HG03432 (cell line): ENCODE data around the gene RGS7BP.

Source experiments
- ATAC-seq: cut with Tn5 transposase; IDR thresholded peaks from one replicate; pipeline ENCODE4 v1.9.1; 2021; ENCODE audit warnings: mild to moderate bottlenecking, moderate library complexity; ENCODE audit not compliant: unreplicated experiment

Gene RGS7BP

DNA sequence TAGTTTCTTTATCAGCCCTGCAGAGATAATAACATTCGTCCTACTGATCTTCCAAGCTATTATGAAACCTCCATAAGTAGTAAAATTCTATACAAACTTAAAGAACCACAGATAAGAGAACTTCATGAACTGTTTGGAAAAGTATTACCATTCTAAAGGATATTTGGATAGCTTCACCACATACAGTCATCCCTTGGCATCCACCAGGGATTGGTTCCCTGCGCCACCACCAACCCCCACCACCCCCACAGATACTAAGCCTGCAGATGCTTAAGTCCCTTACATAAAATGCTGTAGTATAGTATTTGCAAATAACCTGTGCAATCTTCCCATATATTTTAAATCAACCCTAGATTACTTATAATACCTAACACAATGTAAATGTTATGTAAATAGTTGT, 123.1 kb downstream of the RGS7BP start:
- no peak for ATAC-seq

DNA sequence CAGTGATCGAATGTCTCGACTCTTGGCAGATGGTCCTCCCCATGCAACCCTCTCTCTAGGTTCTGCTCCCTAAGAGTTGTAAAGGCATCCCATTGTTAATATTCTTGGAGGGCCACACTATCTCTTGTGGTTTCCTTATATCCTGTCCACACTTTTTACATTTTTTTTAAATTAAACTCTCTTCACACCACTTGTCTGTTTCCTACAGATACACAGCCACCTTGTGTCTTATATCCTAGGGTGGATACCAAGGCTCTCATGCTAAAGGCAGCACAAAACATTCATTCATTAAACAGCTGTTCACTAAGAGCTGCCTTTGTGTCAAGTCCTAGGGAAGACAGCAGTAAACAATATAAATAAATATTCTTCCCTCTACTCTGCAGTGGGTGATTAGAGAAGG, 124.0 kb downstream of the RGS7BP start:
- no peak for ATAC-seq

DNA sequence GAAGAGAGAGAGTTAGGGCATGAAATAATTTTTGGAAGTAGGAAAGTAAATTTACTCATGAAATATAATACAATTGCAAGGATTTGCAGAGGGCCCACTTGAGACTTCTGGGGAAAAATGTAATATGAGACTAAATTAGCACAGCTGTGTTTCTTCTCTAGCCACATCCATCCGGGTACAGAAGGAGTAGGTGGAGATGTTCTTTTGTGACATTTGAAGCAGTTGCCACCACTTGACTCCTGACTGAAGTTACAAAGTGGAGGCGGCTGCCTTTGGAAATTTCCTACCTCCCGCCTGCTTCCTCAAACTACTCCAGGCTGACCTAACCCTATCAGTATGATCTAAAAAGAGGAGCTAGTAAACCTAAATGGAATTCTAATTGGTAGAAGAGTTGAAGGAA, 126.4 kb downstream of the RGS7BP start:
- no peak for ATAC-seq

DNA sequence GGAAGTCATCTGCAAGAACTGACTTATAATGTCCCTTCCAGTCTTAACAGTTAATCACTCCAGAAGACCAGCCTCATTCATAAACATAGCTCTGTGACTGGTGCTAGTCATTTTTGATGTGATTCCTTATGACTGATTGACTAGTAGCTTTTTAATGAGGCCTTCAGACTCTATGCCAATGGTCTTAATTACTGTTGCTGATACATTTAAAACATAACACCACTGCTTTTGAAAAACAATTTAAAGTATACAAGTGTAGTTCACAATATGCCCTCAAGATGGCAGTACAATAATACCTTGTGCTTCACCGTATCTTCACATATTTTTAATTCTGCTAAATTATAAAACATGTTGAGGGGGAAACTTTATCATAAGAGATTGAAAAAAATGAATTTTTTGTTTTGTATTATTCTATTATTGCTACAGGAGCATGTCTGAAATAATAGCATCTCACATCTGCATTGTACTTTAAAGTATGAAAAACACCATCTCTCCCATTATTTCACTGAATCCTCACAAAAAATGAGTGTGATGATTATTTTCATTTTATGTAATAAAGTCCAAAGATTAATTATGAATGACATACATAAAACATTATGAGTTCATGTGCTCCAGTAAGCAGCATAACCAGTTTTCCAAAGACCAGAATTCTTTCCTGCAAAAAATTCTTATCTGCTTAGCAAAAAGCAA, 129.3 kb downstream of the RGS7BP start:
- no peak for ATAC-seq

DNA sequence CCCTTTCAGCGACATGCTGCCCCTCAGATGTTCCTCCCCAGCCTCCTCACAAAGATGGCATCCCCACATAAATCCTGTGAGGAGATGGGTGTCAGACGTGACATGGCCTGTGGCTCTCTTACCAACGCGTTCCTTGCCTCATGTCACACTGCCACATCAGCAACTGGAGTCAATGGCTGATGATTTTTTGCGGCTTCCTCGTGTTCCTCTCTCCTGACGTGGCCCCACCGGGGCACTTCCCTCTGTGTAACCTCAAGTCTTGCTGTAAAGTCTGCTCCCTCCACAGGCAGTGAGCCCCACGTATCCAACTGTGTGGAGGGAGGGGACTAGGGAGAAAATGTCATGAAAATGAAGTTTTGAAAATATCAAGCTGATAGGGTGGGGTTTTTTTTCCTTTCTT, 131.3 kb downstream of the RGS7BP start:
- ATAC-seq = peak; percentile 46

DNA sequence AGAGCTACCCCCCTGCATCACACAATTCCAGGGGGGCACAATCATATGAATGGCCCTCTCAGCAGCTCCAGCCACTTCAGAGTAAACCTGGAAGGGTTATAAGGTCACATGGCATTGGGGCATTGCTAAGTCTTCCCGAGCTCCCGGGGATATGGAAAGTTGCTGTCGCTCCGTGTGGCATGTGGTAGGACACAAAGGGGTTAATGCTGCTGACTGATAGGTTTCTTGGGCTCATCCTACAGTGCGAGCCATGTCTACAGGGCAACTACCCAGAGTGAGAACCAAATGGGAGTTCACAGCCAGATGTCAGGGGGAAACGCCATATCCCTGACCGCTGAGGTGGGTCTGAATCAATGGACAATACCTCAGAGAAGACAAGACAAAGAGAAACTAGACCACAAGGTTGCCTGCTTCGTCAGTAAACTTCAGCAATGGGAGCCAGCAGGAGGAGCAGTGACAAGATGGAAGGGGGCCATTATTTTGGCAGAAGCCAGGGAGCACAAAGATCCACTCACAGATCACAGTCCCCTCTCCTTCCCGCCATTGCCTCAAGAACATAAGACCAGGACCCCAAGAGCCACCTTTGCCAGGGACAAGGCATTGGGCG, 132.1 kb downstream of the RGS7BP start:
- ATAC-seq = no peak

DNA sequence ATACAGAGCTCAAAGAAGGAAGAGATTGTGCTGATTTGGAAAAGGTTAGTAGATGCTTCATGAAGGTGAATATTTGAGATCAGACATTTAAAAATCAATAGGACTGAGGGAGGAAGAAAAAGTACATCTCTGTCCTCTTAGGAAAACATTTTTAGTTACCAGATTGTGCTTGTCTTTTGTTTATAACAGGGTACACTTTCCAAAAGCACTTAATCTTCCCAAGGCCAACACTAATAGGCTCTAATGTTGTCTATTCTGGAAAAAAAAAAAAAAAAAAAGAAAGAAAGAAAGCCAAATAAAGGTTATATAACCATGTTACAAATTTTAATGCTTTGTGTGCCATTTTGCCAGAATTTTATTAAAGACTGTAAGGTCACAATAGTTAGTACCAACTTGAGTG, 139.0 kb downstream of the RGS7BP start:
- ATAC-seq = no peak

DNA sequence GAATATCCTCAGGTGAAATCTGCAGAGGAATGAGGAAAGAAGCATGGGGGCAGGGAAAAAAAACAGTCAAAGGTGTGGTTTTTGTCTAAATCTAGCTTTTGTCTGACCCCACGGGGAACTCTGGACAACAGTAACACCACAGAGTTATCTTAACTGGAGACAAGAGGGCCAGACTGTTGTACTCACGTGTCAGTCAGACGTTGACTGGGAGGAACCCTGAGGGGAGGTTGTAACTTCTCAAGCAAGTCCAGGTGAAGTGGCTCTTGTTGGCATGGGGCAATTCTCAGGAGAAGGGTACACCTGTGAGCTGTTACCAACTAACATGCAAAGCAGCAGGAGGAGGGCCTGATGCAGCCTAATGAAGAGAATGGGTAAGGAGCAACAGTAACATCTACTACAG, 140.4 kb downstream of the RGS7BP start:
- ATAC-seq = no peak

DNA sequence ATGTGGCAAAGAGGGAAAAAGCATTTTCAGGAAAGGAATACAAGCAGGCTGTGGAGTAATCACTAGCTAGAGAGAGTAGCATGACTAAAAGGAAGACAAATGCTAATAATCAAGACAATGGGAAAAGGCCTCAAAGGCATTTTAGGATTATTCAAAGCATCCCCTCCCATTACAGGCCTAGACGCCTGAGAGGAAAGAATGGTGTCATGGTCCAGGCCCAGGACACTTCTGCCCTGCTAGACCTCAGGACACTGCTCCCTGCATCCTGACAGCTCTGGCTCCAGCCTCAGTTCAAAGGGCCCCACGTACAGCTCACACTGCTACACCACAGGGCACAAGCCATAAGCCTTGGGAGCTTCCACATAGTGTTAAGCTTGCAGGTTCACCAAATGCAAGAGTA, 143.7 kb downstream of the RGS7BP start:
- ATAC-seq = no peak

DNA sequence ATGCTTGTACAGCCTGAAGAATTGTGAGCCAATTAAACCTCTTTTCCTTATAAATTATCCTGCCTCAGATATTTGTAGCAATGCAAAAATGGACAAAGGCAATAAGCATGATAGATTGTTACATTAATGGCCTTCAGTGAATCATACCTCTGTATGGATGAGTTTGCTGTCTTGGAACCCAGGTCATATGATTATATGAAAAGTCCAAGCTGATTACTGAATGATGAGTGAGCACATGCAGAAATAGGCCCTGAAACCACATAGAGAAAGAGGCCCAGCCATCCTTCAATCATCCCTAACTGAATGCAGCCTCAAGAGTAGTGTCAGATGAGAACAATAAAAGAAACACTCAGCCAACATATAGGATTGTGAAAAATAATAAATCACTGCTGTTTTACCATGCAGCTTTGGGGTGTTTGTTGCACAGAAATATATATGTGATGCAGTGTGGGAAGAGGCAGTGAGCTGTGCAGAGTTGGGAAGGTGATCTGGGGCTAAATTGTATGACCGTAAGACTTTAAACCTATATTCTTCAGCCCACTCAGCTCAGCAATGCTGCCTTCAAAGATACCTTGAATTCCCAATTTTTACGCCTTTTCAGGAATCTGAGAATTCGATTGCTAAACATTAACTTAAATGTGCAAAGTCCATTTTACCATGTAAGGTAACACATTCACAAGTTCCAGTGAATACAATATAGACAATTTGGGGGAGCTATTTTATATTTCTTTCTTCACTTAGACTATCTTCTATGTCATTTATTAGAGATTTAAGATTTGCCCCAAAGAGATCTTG, 148.1 kb downstream of the RGS7BP start:
- no peak for ATAC-seq

DNA sequence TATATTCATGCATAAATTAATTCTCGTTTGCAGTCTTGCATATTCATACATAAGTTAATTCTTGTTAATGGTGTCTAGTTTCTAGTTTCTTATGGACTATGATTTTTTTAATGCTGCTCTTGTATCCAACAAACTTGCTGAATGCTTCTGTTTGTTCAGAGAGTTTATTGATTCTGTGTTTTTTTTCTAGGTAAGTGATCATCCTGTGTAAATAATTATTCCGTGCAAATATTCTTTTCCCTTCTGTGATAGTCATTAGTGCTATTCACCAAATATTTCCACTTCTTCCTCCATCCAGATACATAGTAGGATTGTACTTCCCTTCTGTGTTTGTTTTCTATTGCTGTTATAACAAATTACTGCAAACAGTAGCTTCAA, 148.7 kb downstream of the RGS7BP start:
- no peak for ATAC-seq

DNA sequence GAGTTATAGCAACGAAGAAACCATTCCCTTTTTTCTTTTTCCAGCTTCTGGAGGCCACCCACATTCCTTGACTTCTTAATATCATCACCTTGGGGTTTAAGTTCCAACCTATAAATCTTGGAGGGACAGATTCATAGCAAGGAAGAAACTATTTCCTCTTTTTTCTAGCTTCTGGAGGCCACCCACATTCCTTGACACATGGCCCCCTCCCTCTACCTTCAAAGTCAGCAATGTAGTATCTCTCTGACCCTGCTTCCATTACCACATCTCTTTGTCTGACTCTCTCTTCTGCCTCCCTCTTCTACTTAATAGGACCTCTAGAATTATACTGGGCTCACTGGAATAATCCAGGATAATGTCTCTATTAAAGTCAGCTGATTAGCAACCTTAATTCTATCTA, 149.8 kb downstream of the RGS7BP start:
- no peak for ATAC-seq

DNA sequence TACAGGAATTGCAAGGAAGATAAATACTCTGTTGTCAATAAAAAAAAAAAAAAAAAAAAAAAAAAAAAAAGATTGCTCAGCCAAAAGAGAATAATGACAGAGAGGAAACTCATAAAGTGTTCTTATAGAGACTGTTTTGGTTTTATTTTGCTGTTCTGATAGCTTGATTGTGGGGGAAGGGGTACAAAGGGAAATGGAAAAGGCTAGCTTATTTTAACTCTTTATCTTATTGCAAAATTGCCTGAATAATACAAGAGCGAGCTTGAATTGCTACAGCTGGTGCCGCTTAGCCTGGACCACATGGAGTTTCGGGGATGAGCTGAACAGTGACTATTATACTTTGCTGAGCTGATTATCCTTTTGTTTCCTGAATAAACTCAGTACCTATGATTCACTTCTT, 153.5 kb downstream of the RGS7BP start:
- no peak for ATAC-seq
